ENCODE data around the gene IFNGR1.

DNA sequence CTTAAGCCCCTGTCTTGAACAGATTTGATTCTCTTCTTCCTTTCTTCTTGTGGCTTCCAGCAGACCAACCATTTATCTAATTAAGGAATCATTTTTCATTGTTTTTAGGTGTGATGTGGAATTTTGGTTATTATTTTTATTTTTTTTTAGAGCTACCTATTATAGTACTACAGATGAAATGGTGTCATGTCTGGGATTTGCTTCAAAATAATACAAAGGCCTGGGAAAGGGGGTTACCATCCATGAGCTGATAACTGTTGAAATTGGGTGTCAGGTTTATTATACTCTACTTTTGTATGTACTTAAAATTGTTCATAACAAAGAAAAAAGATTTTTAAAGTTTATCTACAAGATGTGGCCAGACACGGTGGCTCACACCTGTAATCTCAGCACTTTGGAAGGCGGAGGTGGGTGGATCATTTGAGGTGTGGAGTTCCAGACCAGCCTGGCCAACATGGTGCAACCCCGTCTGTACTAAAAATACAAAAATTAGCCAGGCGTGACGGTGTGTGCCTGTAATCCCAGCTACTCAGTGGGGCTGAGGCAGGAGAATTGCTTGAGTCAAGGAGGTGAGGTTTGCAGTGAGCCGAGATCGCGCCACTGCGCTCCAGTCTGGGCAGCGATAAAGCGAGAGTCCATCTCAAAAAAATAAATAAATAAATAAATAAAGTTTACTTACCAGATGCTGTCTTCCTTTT, 46.3 kb downstream of the IFNGR1 start:
- TF ChIP-seq, protein P1, sequence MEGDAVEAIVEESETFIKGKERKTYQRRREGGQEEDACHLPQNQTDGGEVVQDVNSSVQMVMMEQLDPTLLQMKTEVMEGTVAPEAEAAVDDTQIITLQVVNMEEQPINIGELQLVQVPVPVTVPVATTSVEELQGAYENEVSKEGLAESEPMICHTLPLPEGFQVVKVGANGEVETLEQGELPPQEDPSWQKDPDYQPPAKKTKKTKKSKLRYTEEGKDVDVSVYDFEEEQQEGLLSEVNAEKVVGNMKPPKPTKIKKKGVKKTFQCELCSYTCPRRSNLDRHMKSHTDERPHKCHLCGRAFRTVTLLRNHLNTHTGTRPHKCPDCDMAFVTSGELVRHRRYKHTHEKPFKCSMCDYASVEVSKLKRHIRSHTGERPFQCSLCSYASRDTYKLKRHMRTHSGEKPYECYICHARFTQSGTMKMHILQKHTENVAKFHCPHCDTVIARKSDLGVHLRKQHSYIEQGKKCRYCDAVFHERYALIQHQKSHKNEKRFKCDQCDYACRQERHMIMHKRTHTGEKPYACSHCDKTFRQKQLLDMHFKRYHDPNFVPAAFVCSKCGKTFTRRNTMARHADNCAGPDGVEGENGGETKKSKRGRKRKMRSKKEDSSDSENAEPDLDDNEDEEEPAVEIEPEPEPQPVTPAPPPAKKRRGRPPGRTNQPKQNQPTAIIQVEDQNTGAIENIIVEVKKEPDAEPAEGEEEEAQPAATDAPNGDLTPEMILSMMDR (IDR thresholded peaks at IDR 0.05; ENCODE audit: insufficient read depth, low read depth, low read length) = no peak
- TF ChIP-seq EZH2 (IDR thresholded peaks at IDR 0.05; ENCODE audit: insufficient read depth, low read length) = no peak
